ENCODE measurements around the gene DNAJC6. TPM values are rescaled to one million over a fixed set of nuclear protein-coding genes. Genes with fewer than 3 reads are reported as not detected.

The DNAJC6 gene
- total and polyA plus RNA-seq, 10 donors, result 0.20 to 9.7 (median 5.7) TPM

GRCh38 chr1:65330822-65331221 lies 21.5 kb downstream of the DNAJC6 start:
- TF ChIP-seq POLR2A (IDR thresholded peaks at IDR 0.05) (no peak), CTCF (IDR thresholded peaks at IDR 0.05 in 8 of 11, conservative IDR thresholded peaks at IDR 0.05 in 3 of 11) (no peak), POLR2AphosphoS5 (IDR thresholded peaks at IDR 0.05) (no peak)
- Histone ChIP-seq H3K27me3 (replicated peaks in 1 of 7) (no peaks in the 10 kb centered on the region), H3K9me3 (no peaks in the 10 kb centered on the region), H3K4me1 (no peaks in the 10 kb centered on the region), H3K4me3 (no peak overlapping the region), H3K36me3 (no peaks in the 10 kb centered on the region), H3K27ac (no peak overlapping the region)
- intact Hi-C loops (cut with DNase I; ENCODE audit: low total_unique reads), result no loop called here
- DNase-seq, result no peak
- WGBS, 5 donors, result 67 to 84% (median 73%) methylated on average over 6 of the region's 6 CpGs

GRCh38 chr1:65332821-65333220 lies 23.5 kb downstream of the DNAJC6 start:
- no peak for DNase-seq
- H3K36me3 ChIP-seq, result no peaks in the 10 kb centered on the region
- TF ChIP-seq POLR2A (IDR thresholded peaks at IDR 0.05) (no peak), CTCF (IDR thresholded peaks at IDR 0.05 in 8 of 11, conservative IDR thresholded peaks at IDR 0.05 in 3 of 11) (no peak), POLR2AphosphoS5 (IDR thresholded peaks at IDR 0.05) (no peak)
- H3K4me3 ChIP-seq, result no peak overlapping the region
- intact Hi-C loops (cut with DNase I; ENCODE audit: low total_unique reads), result no loop called here
- 64 to 90% (median 70%) methylated on average over 1 of the region's 1 CpG for WGBS, 5 donors
- H3K9me3 ChIP-seq, result no peaks in the 10 kb centered on the region
- H3K27me3 ChIP-seq (replicated peaks in 1 of 7), result no peaks in the 10 kb centered on the region
- no peak overlapping the region for H3K27ac ChIP-seq
- H3K4me1 ChIP-seq, result no peaks in the 10 kb centered on the region

GRCh38 chr1:65334081-65334480 lies 24.7 kb downstream of the DNAJC6 start:
- Histone ChIP-seq H3K27ac (no peak overlapping the region), H3K4me1 (no peaks in the 10 kb centered on the region), H3K9me3 (no peaks in the 10 kb centered on the region), H3K36me3 (no peaks in the 10 kb centered on the region), H3K27me3 (replicated peaks in 1 of 7) (no peaks in the 10 kb centered on the region), H3K4me3 (no peak overlapping the region)
- 81 to 93% (median 90%) methylated on average over 2 of the region's 2 CpGs for WGBS, 5 donors
- TF ChIP-seq POLR2AphosphoS5 (IDR thresholded peaks at IDR 0.05) (no peak), POLR2A (IDR thresholded peaks at IDR 0.05) (no peak), CTCF (IDR thresholded peaks at IDR 0.05 in 8 of 11, conservative IDR thresholded peaks at IDR 0.05 in 3 of 11) (no peak)
- DNase-seq, result no peak
- intact Hi-C loops (cut with DNase I; ENCODE audit: low total_unique reads), result no loop called here

- TF ChIP-seq POLR2A (IDR thresholded peaks at IDR 0.05), result no peak
- TF ChIP-seq CTCF (IDR thresholded peaks at IDR 0.05 in 8 of 11, conservative IDR thresholded peaks at IDR 0.05 in 3 of 11), result no peak
- TF ChIP-seq POLR2AphosphoS5 (IDR thresholded peaks at IDR 0.05), result no peak
- 81 to 94% (median 87%) methylated on average over 3 of the region's 3 CpGs for WGBS, 5 donors
- no peaks in the 10 kb centered on the region for H3K27me3 ChIP-seq (replicated peaks in 1 of 7)
- no peaks in the 10 kb centered on the region for H3K36me3 ChIP-seq
- no peaks in the 10 kb centered on the region for H3K9me3 ChIP-seq
- H3K27ac ChIP-seq, result no peak overlapping the region
- no peaks in the 10 kb centered on the region for H3K4me1 ChIP-seq
- no peak for DNase-seq
- H3K4me3 ChIP-seq, result no peak overlapping the region
- intact Hi-C loops (cut with DNase I; ENCODE audit: low total_unique reads), result no loop called here
Observed at GRCh38 chr1:65339866-65340468, 30.6 kb downstream of the DNAJC6 start.

All from spleen (tissue), 11 donors.